ENCODE measurements around the gene MRPL20. TPM values are rescaled to one million over a fixed set of nuclear protein-coding genes. Genes with fewer than 3 reads are reported as not detected.

MRPL20 gene
- 159 and 210 TPM in 2 replicates for polyA plus RNA-seq (2012; rRNA removed)
- polyA plus RNA-seq (2012; cell fraction: cytosol; rRNA removed) = 202 and 236 TPM in 2 replicates
- polyA plus RNA-seq (2012; cell fraction: nucleus; rRNA removed) = 104 and 133 TPM in 2 replicates

DNA sequence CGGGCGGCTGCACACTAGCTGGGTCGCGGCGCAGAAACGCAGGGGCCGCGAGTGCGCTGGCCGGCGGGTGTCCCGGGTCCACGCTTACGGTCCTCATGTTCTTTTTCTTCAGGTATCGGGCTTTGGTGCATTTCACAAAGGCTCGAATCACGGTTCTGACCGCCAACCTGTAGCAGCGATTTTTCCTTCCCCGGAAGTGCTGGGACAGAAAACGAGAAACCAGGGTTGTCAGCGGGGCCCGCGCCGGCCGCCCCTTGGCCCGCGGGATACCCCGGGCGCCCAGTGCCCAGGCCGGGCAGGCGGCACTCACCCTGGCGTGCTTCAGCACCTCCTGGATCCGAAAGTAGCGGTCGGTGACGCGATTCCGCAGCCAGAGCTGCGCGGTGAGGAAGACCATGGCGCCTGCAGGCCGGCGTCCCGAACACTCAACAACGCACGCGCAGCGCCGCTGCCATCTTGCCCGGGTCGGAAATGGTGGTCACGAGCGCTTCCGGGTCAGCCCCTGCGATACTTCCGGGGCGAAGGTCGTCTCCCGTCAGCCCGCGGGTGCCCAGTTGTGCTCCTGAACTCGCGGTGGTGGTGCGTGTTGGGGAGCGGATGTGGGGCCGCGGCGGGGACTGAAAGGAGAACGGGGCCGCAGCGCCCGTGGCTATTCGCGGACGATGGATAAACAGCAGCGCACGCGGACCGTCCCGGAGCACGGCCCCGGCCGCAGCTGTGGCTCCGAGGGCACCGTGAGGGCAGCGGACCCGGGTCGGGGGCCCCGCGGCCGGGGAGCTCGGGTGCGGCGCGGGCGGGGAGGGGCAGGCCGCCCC, at the start of gene MRPL20:
MRPL20 (minus strand) TSS at position 473 of the 815 bp plus-strand sequence; CDS start at position 397, 76 bp downstream.
- H3K4me1 ChIP-seq (ENCODE audit: control insufficient read depth in 1 of 2, insufficient read depth in 2 of 2, low read depth in 1 of 2, low read length in 1 of 2) = peaks cover 11 to 15% of the 10 kb centered on the region in 2 experiments; a peak in 3 of 4 replicates
- no peaks in the 10 kb centered on the region for H4K20me1 ChIP-seq (ENCODE audit: insufficient read depth)
- ChIA-PET CTCF (interaction anchor here (0.7 to 3.5 kb wide), 5 partner anchors 8 to 211 kb away, joined by 3 to 14 read pairs (median 6); partner anchors contain the start of genes ANKRD65, AURKAIP1 and CCNL2), POLR2A (interaction anchor here (0.6 to 3.3 kb wide), 7 partner anchors 8 to 209 kb away, joined by 3 to 18 read pairs (median 3); partner anchors contain the start of genes AURKAIP1, CCNL2 and MIB2)
- peak within 1 kb of the TSS; percentile 72 to 77 for H3K27ac ChIP-seq (ENCODE audit: low read depth in 2 of 2, low read length in 1 of 2)
- H3K9me3 ChIP-seq = no peaks in the 10 kb centered on the region
- peaks cover 15 to 16% of the 10 kb centered on the region in 2 experiments for H3K36me3 ChIP-seq (replicated peaks in 1 of 2; ENCODE audit: control insufficient read depth in 1 of 2, insufficient read depth in 2 of 2, low read length in 1 of 2)
- peaks cover 72% of the 10 kb centered on the region for H3K79me2 ChIP-seq (ENCODE audit: insufficient read depth)
- peak within 1 kb of the TSS; percentile 74 to 77 for H3K4me3 ChIP-seq (ENCODE audit: low read depth in 2 of 2, low read length in 1 of 2)
- H3F3A ChIP-seq (replicated peaks; ENCODE audit: insufficient read depth) = peaks cover 33% of the 10 kb centered on the region
- peak within 1 kb of the TSS; percentile 87 for H3K4me2 ChIP-seq
- H3K9ac ChIP-seq = peak within 1 kb of the TSS; percentile 88
- WGBS (ENCODE audit: low lambda C conversion rate) = under 1% methylated on average over 27 of the region's 98 CpGs
- no peaks in the 10 kb centered on the region for H3K9me2 ChIP-seq
- H3K27me3 ChIP-seq (ENCODE audit: insufficient read depth) = no peaks in the 10 kb centered on the region
- H2AFZ ChIP-seq (ENCODE audit: low read depth) = peak within 1 kb of the TSS; percentile 65; the same call in 1 of the 2 replicates
- peak; percentile 98 for DNase-seq
- TF ChIP-seq YY1 (IDR thresholded peaks at IDR 0.05; ENCODE audit: low read depth) (peak; percentile 93; the same call in 1 of the 2 replicates), TEAD4 (IDR thresholded peaks at IDR 0.05; ENCODE audit: borderline replicate concordance, insufficient read depth) (0 out of 2 replicates have a peak, but pooled peaks have one; percentile 35), FOSL2 (IDR thresholded peaks at IDR 0.05; ENCODE audit: borderline replicate concordance, low read depth) (no peak), MXI1 (IDR thresholded peaks at IDR 0.05; ENCODE audit: low read depth, low read length) (peak; percentile 81), POLR2AphosphoS5 (IDR thresholded peaks at IDR 0.05; ENCODE audit: low read depth, low read length) (peak; percentile 82; the same call in 1 of the 2 replicates), TAF1 (IDR thresholded peaks at IDR 0.05; ENCODE audit: borderline replicate concordance, low read depth, low read length) (peak; percentile 96), TCF12 (IDR thresholded peaks at IDR 0.05) (peak; percentile 29; the same call in 1 of the 2 replicates), JUND (IDR thresholded peaks at IDR 0.05) (no peak), RXRA (IDR thresholded peaks at IDR 0.05; ENCODE audit: borderline replicate concordance, low read depth) (no peak), NFIC (IDR thresholded peaks at IDR 0.05; ENCODE audit: borderline replicate concordance) (no peak), CHD2 (IDR thresholded peaks at IDR 0.05; ENCODE audit: low read length, partially characterized antibody) (peak; percentile 97), RFX5 (IDR thresholded peaks at IDR 0.05; ENCODE audit: low read length) (no peak), FOXJ3 (CRISPR knock-in tag; IDR thresholded peaks at IDR 0.05) (no peak), ELF1 (IDR thresholded peaks at IDR 0.05) (peak; percentile 80), RCOR1 (IDR thresholded peaks at IDR 0.05; ENCODE audit: low read length) (no peak), EP300 (IDR thresholded peaks at IDR 0.05; ENCODE audit: borderline replicate concordance in 1 of 2, low read depth in 1 of 2, low read length in 1 of 2) (no peak), GATA2 (CRISPR knock-in tag; IDR thresholded peaks at IDR 0.05) (no peak), MEF2A (IDR thresholded peaks at IDR 0.05; ENCODE audit: borderline replicate concordance, low read depth) (no peak)
- TF ChIP-seq, protein P1, sequence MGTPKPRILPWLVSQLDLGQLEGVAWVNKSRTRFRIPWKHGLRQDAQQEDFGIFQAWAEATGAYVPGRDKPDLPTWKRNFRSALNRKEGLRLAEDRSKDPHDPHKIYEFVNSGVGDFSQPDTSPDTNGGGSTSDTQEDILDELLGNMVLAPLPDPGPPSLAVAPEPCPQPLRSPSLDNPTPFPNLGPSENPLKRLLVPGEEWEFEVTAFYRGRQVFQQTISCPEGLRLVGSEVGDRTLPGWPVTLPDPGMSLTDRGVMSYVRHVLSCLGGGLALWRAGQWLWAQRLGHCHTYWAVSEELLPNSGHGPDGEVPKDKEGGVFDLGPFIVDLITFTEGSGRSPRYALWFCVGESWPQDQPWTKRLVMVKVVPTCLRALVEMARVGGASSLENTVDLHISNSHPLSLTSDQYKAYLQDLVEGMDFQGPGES (IDR thresholded peaks at IDR 0.05; ENCODE audit: low read depth, low read length) = no peak
- TF ChIP-seq, protein P2, sequence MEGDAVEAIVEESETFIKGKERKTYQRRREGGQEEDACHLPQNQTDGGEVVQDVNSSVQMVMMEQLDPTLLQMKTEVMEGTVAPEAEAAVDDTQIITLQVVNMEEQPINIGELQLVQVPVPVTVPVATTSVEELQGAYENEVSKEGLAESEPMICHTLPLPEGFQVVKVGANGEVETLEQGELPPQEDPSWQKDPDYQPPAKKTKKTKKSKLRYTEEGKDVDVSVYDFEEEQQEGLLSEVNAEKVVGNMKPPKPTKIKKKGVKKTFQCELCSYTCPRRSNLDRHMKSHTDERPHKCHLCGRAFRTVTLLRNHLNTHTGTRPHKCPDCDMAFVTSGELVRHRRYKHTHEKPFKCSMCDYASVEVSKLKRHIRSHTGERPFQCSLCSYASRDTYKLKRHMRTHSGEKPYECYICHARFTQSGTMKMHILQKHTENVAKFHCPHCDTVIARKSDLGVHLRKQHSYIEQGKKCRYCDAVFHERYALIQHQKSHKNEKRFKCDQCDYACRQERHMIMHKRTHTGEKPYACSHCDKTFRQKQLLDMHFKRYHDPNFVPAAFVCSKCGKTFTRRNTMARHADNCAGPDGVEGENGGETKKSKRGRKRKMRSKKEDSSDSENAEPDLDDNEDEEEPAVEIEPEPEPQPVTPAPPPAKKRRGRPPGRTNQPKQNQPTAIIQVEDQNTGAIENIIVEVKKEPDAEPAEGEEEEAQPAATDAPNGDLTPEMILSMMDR (IDR thresholded peaks at IDR 0.05) = no peak
- TF ChIP-seq, protein P3, sequence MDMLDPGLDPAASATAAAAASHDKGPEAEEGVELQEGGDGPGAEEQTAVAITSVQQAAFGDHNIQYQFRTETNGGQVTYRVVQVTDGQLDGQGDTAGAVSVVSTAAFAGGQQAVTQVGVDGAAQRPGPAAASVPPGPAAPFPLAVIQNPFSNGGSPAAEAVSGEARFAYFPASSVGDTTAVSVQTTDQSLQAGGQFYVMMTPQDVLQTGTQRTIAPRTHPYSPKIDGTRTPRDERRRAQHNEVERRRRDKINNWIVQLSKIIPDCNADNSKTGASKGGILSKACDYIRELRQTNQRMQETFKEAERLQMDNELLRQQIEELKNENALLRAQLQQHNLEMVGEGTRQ (IDR thresholded peaks at IDR 0.05; ENCODE audit: borderline replicate concordance, low read depth, low read length) = no peak
- TF ChIP-seq, protein P4, sequence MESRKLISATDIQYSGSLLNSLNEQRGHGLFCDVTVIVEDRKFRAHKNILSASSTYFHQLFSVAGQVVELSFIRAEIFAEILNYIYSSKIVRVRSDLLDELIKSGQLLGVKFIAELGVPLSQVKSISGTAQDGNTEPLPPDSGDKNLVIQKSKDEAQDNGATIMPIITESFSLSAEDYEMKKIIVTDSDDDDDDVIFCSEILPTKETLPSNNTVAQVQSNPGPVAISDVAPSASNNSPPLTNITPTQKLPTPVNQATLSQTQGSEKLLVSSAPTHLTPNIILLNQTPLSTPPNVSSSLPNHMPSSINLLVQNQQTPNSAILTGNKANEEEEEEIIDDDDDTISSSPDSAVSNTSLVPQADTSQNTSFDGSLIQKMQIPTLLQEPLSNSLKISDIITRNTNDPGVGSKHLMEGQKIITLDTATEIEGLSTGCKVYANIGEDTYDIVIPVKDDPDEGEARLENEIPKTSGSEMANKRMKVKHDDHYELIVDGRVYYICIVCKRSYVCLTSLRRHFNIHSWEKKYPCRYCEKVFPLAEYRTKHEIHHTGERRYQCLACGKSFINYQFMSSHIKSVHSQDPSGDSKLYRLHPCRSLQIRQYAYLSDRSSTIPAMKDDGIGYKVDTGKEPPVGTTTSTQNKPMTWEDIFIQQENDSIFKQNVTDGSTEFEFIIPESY (IDR thresholded peaks at IDR 0.05; ENCODE audit: borderline replicate concordance, low read depth) = peak; percentile 81; the same call in 1 of the 2 replicates

Measured in SK-N-SH (cell line).